T-cell (primary cell): Measurements from ENCODE around the gene SPATS2L. TPM values are rescaled to one million over a fixed set of nuclear protein-coding genes. Genes with fewer than 3 reads are reported as not detected.

Experiments used
- ATAC-seq, 4 experiments: fragments of 200-7000 bp in 3 of 4; fragments of 150-1000 bp in 1 of 4; cut with Tn5 transposase; replicated peaks in 1 of 4; 1 replicate in 3 of 4; 2 replicates in 1 of 4; pipeline ENCODE4 v1.10.0; 2021; ENCODE audit warnings: moderate library complexity in 3 of 4, mild to moderate bottlenecking in 2 of 4, moderate number of reproducible peaks in 1 of 4
- CTCF ChIA-PET, 2 donors: fragments of 300-600 bp; sonication (Branson Sonifier 250); formaldehyde crosslinking; loops; one replicate each; lab custom pipeline; 2022; ENCODE audit warnings: antibody characterized with exemption in 2 of 2; lab: Charles Lee
- POLR2A ChIA-PET, 2 donors: fragments of 300-600 bp; sonication (Branson Sonifier 250); formaldehyde crosslinking; loops; one replicate each; lab custom pipeline; 2022; ENCODE audit warnings: antibody characterized with exemption in 2 of 2; lab: Charles Lee
- DNase-seq, 35 experiments: peaks; one replicate each; pipeline versions ENCODE4 v3.0.0 to v3.0.0-alpha.2; 2013 to 2023
- H3K27ac ChIP-seq: one replicate; pipeline ENCODE4 v1.5.1; 2013; ENCODE audit warnings: low read length
- H3K27me3 ChIP-seq, 2 experiments: replicated peaks in 1 of 2; 1 replicate in 1 of 2; 2 replicates in 1 of 2; pipeline versions ENCODE4 v1.6.1 to v1.7.0; 2013; ENCODE audit warnings: low read length in 1 of 2, mixed read lengths in 1 of 2; ENCODE audit not compliant: control insufficient read depth in 2 of 2, insufficient read depth in 2 of 2; ENCODE audit errors: extremely low read depth in 1 of 2
- H3K36me3 ChIP-seq, 2 donors: 1 replicate in 1 of 2; 2 replicates in 1 of 2; pipeline versions ENCODE4 v1.6.1 to v1.7.0; 2013; ENCODE audit warnings: low read length in 1 of 2; ENCODE audit not compliant: control insufficient read depth in 2 of 2, insufficient read depth in 1 of 2; ENCODE audit errors: extremely low read depth in 1 of 2
- H3K4me1 ChIP-seq, 2 experiments: 1 replicate in 1 of 2; 2 replicates in 1 of 2; pipeline versions ENCODE4 v1.6.1 to v1.7.0; 2013; ENCODE audit warnings: low read length in 2 of 2, mixed read lengths in 1 of 2; ENCODE audit not compliant: insufficient read depth in 2 of 2, control insufficient read depth in 1 of 2; ENCODE audit errors: extremely low read depth in 1 of 2
- H3K4me3 ChIP-seq, 2 donors: 1 replicate in 1 of 2; 2 replicates in 1 of 2; pipeline versions ENCODE4 v1.5.1 to v1.7.0; 2013; ENCODE audit warnings: mild to moderate bottlenecking in 2 of 2, low read length in 1 of 2, moderate library complexity in 1 of 2; ENCODE audit not compliant: control insufficient read depth in 1 of 2; ENCODE audit errors: extremely low read depth in 1 of 2
- H3K9me3 ChIP-seq: 2 replicates; pipeline ENCODE4 v1.7.0; 2013
- H3K27ac Mint-ChIP-seq, 2 donors: one replicate each; pipeline ENCODE4 v1.8.0; 2020 to 2021; ENCODE audit warnings: mild to moderate bottlenecking in 2 of 2, mixed read lengths in 2 of 2
- H3K27me3 Mint-ChIP-seq, 2 donors: one replicate each; pipeline ENCODE4 v1.8.0; 2021 to 2022; ENCODE audit warnings: mixed read lengths in 2 of 2
- H3K36me3 Mint-ChIP-seq: one replicate; pipeline ENCODE4 v1.8.0; 2021; ENCODE audit warnings: mixed read lengths
- H3K4me1 Mint-ChIP-seq, 3 donors: one replicate each; pipeline ENCODE4 v1.8.0; 2020 to 2022; ENCODE audit warnings: mixed read lengths in 3 of 3, mild to moderate bottlenecking in 1 of 3
- H3K4me3 Mint-ChIP-seq, 3 donors: one replicate each; pipeline ENCODE4 v1.8.0; 2020 to 2022; ENCODE audit warnings: mild to moderate bottlenecking in 3 of 3, mixed read lengths in 3 of 3, moderate library complexity in 3 of 3
- H3K9me3 Mint-ChIP-seq, 3 donors: one replicate each; pipeline ENCODE4 v1.8.0; 2020 to 2022; ENCODE audit warnings: mixed read lengths in 3 of 3
- WGBS: methylation state at CpG from one replicate; pipeline ENCODE4 v1.1.5; 2013; ENCODE audit warnings: missing lambda C conversion rate; ENCODE audit not compliant: insufficient coverage; 5-methylcytosine and 5-hydroxymethylcytosine counted together
- total RNA-seq, 35 experiments: library from RNA in 6 of 35; stranded (reverse) in 6 of 35; fragments of 120-200 nt in 1 of 35; gene quantifications; one replicate each; pipeline versions ENCODE4 v1.2.1 to v1.2.4 and lab custom pipeline; 2013 to 2026

The SPATS2L gene
- total RNA-seq, 5 donors from 2014 or later (not counting 1 experiment from before 2014, with no cell fraction given), result 5.4 to 9.3 (median 5.9) TPM

GRCh38 chr2:200492656-200493055 is 186.2 kb downstream of the SPATS2L start:
- Histone ChIP-seq H3K27ac (no peak overlapping the region), H3K4me1 (no peaks in the 10 kb centered on the region), H3K27me3 (no peaks in the 10 kb centered on the region), H3K4me3 (no peak overlapping the region), H3K36me3 (peaks cover 4 to 54% of the 10 kb centered on the region in 2 donors), H3K9me3 (no peaks in the 10 kb centered on the region)
- CTCF ChIA-PET, result interaction anchor here in 1 of 2 donors (1.1 kb wide), 1 partner anchor 11 kb away, joined by 3 read pairs; no protein-coding TSS in a partner anchor
- DNase-seq, result no peak
- ATAC-seq, result no peak
- Mint-ChIP-seq H3K27ac (peak overlapping the region in 1 of 2 donors; percentile 34), H3K27me3 (no peaks in the 10 kb centered on the region), H3K4me1 (no peaks in the 10 kb centered on the region), H3K4me3 (no peak overlapping the region), H3K36me3 (peaks cover 59% of the 10 kb centered on the region), H3K9me3 (no peaks in the 10 kb centered on the region)
- POLR2A ChIA-PET, result no interaction called here

GRCh38 chr2:200494048-200494447 is 187.6 kb downstream of the SPATS2L start:
- H3K36me3 Mint-ChIP-seq, result peaks cover 60% of the 10 kb centered on the region
- no peak overlapping the region for H3K4me3 Mint-ChIP-seq
- H3K27ac ChIP-seq, result no peak overlapping the region
- H3K27me3 ChIP-seq, result no peaks in the 10 kb centered on the region
- H3K9me3 ChIP-seq, result no peaks in the 10 kb centered on the region
- 100% methylated on average over 1 of the region's 2 CpGs for WGBS
- no peaks in the 10 kb centered on the region for H3K9me3 Mint-ChIP-seq
- POLR2A ChIA-PET, result interaction anchor here in 1 of 2 donors (0.5 to 0.6 kb wide), 2 partner anchors 8 to 922 kb away, joined by 3 to 4 read pairs; no protein-coding TSS in a partner anchor
- H3K36me3 ChIP-seq, result peaks cover 4 to 65% of the 10 kb centered on the region in 2 donors
- H3K4me3 ChIP-seq, result no peak overlapping the region
- H3K27ac Mint-ChIP-seq, result peak overlapping the region in 1 of 2 donors; percentile 16
- ATAC-seq (no peak), DNase-seq (no peak)
- no peaks in the 10 kb centered on the region for H3K4me1 ChIP-seq
- CTCF ChIA-PET, result interaction anchor here in 1 of 2 donors (0.6 to 1.2 kb wide), 3 partner anchors 10 to 52 kb away, joined by 3 to 6 read pairs (median 6); no protein-coding TSS in a partner anchor
- H3K27me3 Mint-ChIP-seq, result no peaks in the 10 kb centered on the region
- peaks cover 0 to 1% (median 0%) of the 10 kb centered on the region in 3 donors for H3K4me1 Mint-ChIP-seq

- Mint-ChIP-seq H3K36me3 (peaks cover 44% of the 10 kb centered on the region), H3K4me1 (peaks cover 2 to 6% (median 2%) of the 10 kb centered on the region in 3 donors), H3K9me3 (no peaks in the 10 kb centered on the region), H3K4me3 (no peak overlapping the region), H3K27me3 (no peaks in the 10 kb centered on the region), H3K27ac (no peak overlapping the region)
- no peaks in the 10 kb centered on the region for H3K9me3 ChIP-seq
- no peaks in the 10 kb centered on the region for H3K4me1 ChIP-seq
- no peak overlapping the region for H3K27ac ChIP-seq
- no peak overlapping the region for H3K4me3 ChIP-seq
- H3K36me3 ChIP-seq, result peaks cover 0 to 49% of the 10 kb centered on the region in 2 donors
- H3K27me3 ChIP-seq, result no peaks in the 10 kb centered on the region
- ATAC-seq (no peak), DNase-seq (no peak)
- ChIA-PET POLR2A (no interaction called here), CTCF (interaction anchor here in 1 of 2 donors (1.0 kb wide), 1 partner anchor 16 kb away, joined by 3 read pairs; no protein-coding TSS in a partner anchor)
- 100% methylated on average over 1 of the region's 1 CpG for WGBS
These were observed 190.2 kb downstream of the SPATS2L start for GRCh38 chr2:200496696-200497095.

DNA sequence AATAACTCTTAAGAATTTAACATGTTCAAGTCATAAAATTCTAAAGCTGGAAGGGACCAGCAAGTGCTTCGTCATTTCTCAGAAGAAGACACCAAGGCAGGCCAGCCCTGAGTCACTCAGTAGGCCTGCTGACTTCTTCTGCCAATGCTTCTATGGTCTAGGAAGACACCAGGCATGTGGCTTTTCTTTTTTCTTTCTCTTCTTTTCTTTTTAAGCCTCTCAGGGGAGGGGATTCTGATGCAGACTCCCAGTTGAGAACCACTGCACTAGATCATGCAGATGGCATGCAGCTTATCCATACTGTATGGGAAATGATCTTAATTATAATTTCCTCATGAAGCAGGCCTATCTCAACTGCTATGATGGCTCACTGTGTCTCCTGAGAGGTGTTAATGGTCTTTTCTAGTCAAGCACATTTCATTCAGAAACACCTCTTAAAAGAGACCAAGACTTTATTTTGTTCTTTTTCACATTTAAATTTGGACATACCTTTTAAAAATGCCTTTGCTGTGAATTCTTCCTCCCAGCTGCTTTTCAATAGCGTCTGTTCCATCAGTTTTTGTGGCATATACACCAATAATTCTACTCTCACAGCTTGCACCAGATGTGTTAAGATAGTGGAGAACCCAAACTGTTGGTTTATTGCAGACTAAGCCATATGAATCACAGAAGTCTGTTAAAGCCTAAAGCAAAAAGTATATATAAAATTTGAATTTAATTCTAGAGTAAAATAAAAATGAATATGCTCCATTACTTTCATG is 192.1 kb downstream of the SPATS2L start:
- Mint-ChIP-seq H3K27me3 (no peaks in the 10 kb centered on the region), H3K36me3 (peaks cover 40% of the 10 kb centered on the region), H3K27ac (no peak overlapping the region), H3K4me1 (peaks cover 6 to 12% (median 8%) of the 10 kb centered on the region in 3 donors), H3K9me3 (peaks cover 0 to 4% (median 0%) of the 10 kb centered on the region in 3 donors), H3K4me3 (no peak overlapping the region)
- POLR2A ChIA-PET, result no interaction called here
- Histone ChIP-seq H3K9me3 (no peaks in the 10 kb centered on the region), H3K36me3 (peaks cover 0 to 43% of the 10 kb centered on the region in 2 donors), H3K4me1 (no peaks in the 10 kb centered on the region), H3K4me3 (no peak overlapping the region), H3K27ac (no peak overlapping the region), H3K27me3 (no peaks in the 10 kb centered on the region)
- ATAC-seq (no peak), DNase-seq (no peak)
- WGBS, result 86% methylated on average over 1 of the region's 2 CpGs
- CTCF ChIA-PET, result interaction anchor here (0.7 to 1.1 kb wide), 2 partner anchors 16 to 85 kb away, joined by 3 read pairs; no protein-coding TSS in a partner anchor

DNA sequence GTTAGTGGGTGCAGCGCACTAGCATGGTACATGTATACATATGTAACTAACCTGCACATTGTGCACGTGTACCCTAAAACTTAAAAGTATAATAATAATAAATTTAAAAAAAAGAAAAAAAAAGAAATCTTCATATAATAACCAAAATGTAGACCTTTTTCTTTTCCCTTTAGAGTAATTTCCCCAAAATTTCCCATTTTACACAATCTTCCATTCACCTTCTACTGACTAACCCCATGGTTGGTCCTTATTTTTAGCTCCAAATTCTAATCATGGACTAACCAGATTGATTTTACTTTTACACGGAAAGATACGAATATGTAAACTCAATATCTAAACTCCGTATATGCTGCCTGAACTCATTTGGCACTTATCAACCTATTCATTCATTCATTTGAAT is 195.7 kb downstream of the SPATS2L start:
- ATAC-seq (no peak), DNase-seq (no peak)
- Mint-ChIP-seq H3K36me3 (peaks cover 44% of the 10 kb centered on the region), H3K4me3 (no peak overlapping the region), H3K4me1 (peaks cover 24 to 29% (median 25%) of the 10 kb centered on the region in 3 donors), H3K27me3 (no peaks in the 10 kb centered on the region), H3K9me3 (peaks cover 0 to 4% (median 0%) of the 10 kb centered on the region in 3 donors), H3K27ac (no peak overlapping the region)
- 100% methylated on average over 3 of the region's 5 CpGs for WGBS
- Histone ChIP-seq H3K27ac (no peak overlapping the region), H3K4me3 (no peak overlapping the region), H3K27me3 (no peaks in the 10 kb centered on the region), H3K4me1 (no peaks in the 10 kb centered on the region), H3K36me3 (peaks cover 0 to 38% of the 10 kb centered on the region in 2 donors), H3K9me3 (no peaks in the 10 kb centered on the region)
- ChIA-PET POLR2A (interaction anchor here (0.7 kb wide), 2 partner anchors 9 to 130 kb away, joined by 3 to 5 read pairs; no protein-coding TSS in a partner anchor), CTCF (no interaction called here)

GRCh38 chr2:200506679-200507078 is 200.2 kb downstream of the SPATS2L start:
- Histone ChIP-seq H3K36me3 (peaks cover 0 to 21% of the 10 kb centered on the region in 2 donors), H3K4me3 (no peak overlapping the region), H3K9me3 (no peaks in the 10 kb centered on the region), H3K4me1 (peaks cover 6 to 18% of the 10 kb centered on the region in 2 experiments), H3K27ac (no peak overlapping the region), H3K27me3 (no peaks in the 10 kb centered on the region)
- no peak overlapping the region for H3K4me3 Mint-ChIP-seq
- WGBS, result 95% methylated on average over 5 of the region's 9 CpGs
- H3K27me3 Mint-ChIP-seq, result no peaks in the 10 kb centered on the region
- peaks cover 31% of the 10 kb centered on the region for H3K36me3 Mint-ChIP-seq
- peak overlapping the region in 1 of 2 donors; percentile 8 for H3K27ac Mint-ChIP-seq
- peaks cover 36 to 51% (median 46%) of the 10 kb centered on the region in 3 donors for H3K4me1 Mint-ChIP-seq
- ChIA-PET CTCF (no interaction called here), POLR2A (no interaction called here)
- DNase-seq (no peak), ATAC-seq (no peak)
- peaks cover 0 to 4% (median 0%) of the 10 kb centered on the region in 3 donors for H3K9me3 Mint-ChIP-seq
